ENCODE measurements around the gene KRTAP10-9. TPM values are rescaled to one million over a fixed set of nuclear protein-coding genes. Genes with fewer than 3 reads are reported as not detected.

Gene KRTAP10-9
- polyA plus RNA-seq, 1 of the 3 experiments (the other 2 are of a cell fraction), result not detected

DNA sequence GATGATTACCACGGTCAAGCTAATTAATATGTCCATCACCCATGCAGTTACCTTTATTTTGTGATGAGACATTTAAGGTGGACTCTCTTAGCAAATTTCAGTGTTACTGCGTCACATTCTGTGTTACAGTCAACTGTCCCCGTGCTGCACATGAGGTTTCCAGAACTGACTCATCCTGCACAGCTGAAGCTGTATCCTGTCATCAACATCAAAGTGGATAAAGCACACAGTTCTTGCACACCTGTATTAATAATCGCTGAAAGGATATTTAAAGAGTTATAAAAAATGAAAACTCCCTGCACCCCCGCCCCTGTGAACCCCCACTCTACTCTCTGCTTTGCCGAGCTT lies 43.1 kb upstream of the KRTAP10-9 start:
- TF ChIP-seq RCOR1 (IDR thresholded peaks at IDR 0.05; ENCODE audit: low read length) (no peak), TEAD4 (IDR thresholded peaks at IDR 0.05; ENCODE audit: borderline replicate concordance, insufficient read depth) (no peak), FOXM1 (IDR thresholded peaks at IDR 0.05; ENCODE audit: low read depth) (no peak), RXRA (IDR thresholded peaks at IDR 0.05; ENCODE audit: borderline replicate concordance, low read depth) (no peak), MXI1 (IDR thresholded peaks at IDR 0.05; ENCODE audit: low read depth, low read length) (no peak)
- TF ChIP-seq, protein P1, sequence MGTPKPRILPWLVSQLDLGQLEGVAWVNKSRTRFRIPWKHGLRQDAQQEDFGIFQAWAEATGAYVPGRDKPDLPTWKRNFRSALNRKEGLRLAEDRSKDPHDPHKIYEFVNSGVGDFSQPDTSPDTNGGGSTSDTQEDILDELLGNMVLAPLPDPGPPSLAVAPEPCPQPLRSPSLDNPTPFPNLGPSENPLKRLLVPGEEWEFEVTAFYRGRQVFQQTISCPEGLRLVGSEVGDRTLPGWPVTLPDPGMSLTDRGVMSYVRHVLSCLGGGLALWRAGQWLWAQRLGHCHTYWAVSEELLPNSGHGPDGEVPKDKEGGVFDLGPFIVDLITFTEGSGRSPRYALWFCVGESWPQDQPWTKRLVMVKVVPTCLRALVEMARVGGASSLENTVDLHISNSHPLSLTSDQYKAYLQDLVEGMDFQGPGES (IDR thresholded peaks at IDR 0.05; ENCODE audit: low read depth, low read length), result no peak
- TF ChIP-seq, protein P2, sequence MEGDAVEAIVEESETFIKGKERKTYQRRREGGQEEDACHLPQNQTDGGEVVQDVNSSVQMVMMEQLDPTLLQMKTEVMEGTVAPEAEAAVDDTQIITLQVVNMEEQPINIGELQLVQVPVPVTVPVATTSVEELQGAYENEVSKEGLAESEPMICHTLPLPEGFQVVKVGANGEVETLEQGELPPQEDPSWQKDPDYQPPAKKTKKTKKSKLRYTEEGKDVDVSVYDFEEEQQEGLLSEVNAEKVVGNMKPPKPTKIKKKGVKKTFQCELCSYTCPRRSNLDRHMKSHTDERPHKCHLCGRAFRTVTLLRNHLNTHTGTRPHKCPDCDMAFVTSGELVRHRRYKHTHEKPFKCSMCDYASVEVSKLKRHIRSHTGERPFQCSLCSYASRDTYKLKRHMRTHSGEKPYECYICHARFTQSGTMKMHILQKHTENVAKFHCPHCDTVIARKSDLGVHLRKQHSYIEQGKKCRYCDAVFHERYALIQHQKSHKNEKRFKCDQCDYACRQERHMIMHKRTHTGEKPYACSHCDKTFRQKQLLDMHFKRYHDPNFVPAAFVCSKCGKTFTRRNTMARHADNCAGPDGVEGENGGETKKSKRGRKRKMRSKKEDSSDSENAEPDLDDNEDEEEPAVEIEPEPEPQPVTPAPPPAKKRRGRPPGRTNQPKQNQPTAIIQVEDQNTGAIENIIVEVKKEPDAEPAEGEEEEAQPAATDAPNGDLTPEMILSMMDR (IDR thresholded peaks at IDR 0.05), result no peak
- TF ChIP-seq, protein P3, sequence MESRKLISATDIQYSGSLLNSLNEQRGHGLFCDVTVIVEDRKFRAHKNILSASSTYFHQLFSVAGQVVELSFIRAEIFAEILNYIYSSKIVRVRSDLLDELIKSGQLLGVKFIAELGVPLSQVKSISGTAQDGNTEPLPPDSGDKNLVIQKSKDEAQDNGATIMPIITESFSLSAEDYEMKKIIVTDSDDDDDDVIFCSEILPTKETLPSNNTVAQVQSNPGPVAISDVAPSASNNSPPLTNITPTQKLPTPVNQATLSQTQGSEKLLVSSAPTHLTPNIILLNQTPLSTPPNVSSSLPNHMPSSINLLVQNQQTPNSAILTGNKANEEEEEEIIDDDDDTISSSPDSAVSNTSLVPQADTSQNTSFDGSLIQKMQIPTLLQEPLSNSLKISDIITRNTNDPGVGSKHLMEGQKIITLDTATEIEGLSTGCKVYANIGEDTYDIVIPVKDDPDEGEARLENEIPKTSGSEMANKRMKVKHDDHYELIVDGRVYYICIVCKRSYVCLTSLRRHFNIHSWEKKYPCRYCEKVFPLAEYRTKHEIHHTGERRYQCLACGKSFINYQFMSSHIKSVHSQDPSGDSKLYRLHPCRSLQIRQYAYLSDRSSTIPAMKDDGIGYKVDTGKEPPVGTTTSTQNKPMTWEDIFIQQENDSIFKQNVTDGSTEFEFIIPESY (IDR thresholded peaks at IDR 0.05; ENCODE audit: borderline replicate concordance, low read depth), result no peak

DNA sequence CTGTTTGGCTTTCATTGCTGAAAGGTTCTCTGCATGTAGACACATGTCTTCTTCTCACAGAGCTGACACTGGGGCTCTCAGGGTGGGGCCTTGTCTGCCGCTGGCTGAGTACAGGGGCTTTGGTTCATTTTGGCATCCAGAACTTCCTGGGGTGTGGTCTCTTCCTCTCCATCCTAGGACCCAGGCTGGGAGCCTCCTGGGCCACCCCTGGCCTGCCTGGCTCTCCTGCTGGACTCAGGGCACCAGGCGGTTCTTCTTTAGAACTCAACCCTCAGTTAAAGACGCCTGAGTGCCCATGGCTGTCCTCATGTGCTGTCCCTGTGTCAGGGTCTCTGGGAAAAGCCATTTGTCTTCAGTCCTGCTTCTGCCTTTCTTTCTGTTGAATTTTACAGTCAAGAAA lies 41.0 kb upstream of the KRTAP10-9 start:
- Histone ChIP-seq H3K9ac (no peak overlapping the region), H4K20me1 (ENCODE audit: insufficient read depth) (no peaks in the 10 kb centered on the region), H3K4me3 (ENCODE audit: low read depth in 2 of 2, low read length in 1 of 2) (no peak overlapping the region), H3K4me2 (no peak overlapping the region), H3F3A (replicated peaks; ENCODE audit: insufficient read depth) (no peaks in the 10 kb centered on the region), H3K9me3 (no peaks in the 10 kb centered on the region), H3K27ac (ENCODE audit: low read depth in 2 of 2, low read length in 1 of 2) (no peak overlapping the region), H3K4me1 (ENCODE audit: control insufficient read depth in 1 of 2, insufficient read depth in 2 of 2, low read depth in 1 of 2, low read length in 1 of 2) (peaks cover 0 to 5% of the 10 kb centered on the region in 2 experiments; a peak in 1 of 4 replicates), H3K9me2 (no peaks in the 10 kb centered on the region), H3K27me3 (ENCODE audit: insufficient read depth) (no peaks in the 10 kb centered on the region; the same call in 1 of the 2 replicates), H3K36me3 (replicated peaks in 1 of 2; ENCODE audit: control insufficient read depth in 1 of 2, insufficient read depth in 2 of 2, low read length in 1 of 2) (no peaks in the 10 kb centered on the region), H2AFZ (ENCODE audit: low read depth) (no peak overlapping the region), H3K79me2 (ENCODE audit: insufficient read depth) (no peaks in the 10 kb centered on the region)
- no peak for DNase-seq
- TF ChIP-seq RXRA (IDR thresholded peaks at IDR 0.05; ENCODE audit: borderline replicate concordance, low read depth) (no peak), RCOR1 (IDR thresholded peaks at IDR 0.05; ENCODE audit: low read length) (no peak), SMC3 (IDR thresholded peaks at IDR 0.05; ENCODE audit: low read depth, low read length) (no peak), NFIC (IDR thresholded peaks at IDR 0.05; ENCODE audit: borderline replicate concordance) (no peak)
- ChIA-PET POLR2A (no interaction called here), CTCF (no interaction called here)
- 4% methylated on average over 3 of the region's 3 CpGs for WGBS (ENCODE audit: low lambda C conversion rate)

More for the DNA sequence above, 43.1 kb upstream of the KRTAP10-9 start:
- H3K4me3 ChIP-seq (ENCODE audit: low read depth in 2 of 2, low read length in 1 of 2), result no peak overlapping the region
- H3K9me2 ChIP-seq, result no peaks in the 10 kb centered on the region
- H3K27me3 ChIP-seq (ENCODE audit: insufficient read depth), result no peaks in the 10 kb centered on the region; the same call in 1 of the 2 replicates
- H3F3A ChIP-seq (replicated peaks; ENCODE audit: insufficient read depth), result no peaks in the 10 kb centered on the region
- no peaks in the 10 kb centered on the region for H3K36me3 ChIP-seq (replicated peaks in 1 of 2; ENCODE audit: control insufficient read depth in 1 of 2, insufficient read depth in 2 of 2, low read length in 1 of 2)
- ChIA-PET CTCF (interaction anchor here (2.5 kb wide), 1 partner anchor 210 kb away, joined by 8 read pairs; no protein-coding TSS in a partner anchor), POLR2A (no interaction called here)
- peaks cover 0 to 10% of the 10 kb centered on the region in 2 experiments; a peak in 1 of 4 replicates for H3K4me1 ChIP-seq (ENCODE audit: control insufficient read depth in 1 of 2, insufficient read depth in 2 of 2, low read depth in 1 of 2, low read length in 1 of 2)
- H4K20me1 ChIP-seq (ENCODE audit: insufficient read depth), result no peaks in the 10 kb centered on the region
- H3K4me2 ChIP-seq, result no peak overlapping the region
- H3K79me2 ChIP-seq (ENCODE audit: insufficient read depth), result no peaks in the 10 kb centered on the region
- no peak for DNase-seq
- 7% methylated on average over 6 of the region's 6 CpGs for WGBS (ENCODE audit: low lambda C conversion rate)
- H3K27ac ChIP-seq (ENCODE audit: low read depth in 2 of 2, low read length in 1 of 2), result no peak overlapping the region
- no peak overlapping the region for H3K9ac ChIP-seq
- H2AFZ ChIP-seq (ENCODE audit: low read depth), result no peak overlapping the region
- no peaks in the 10 kb centered on the region for H3K9me3 ChIP-seq
